HG03378 (cell line): ENCODE measurements around the gene SSH2.
A peak's percentile ranks its signal among the peaks of the same experiment; 100 is the strongest.
"Not testable (repeated sequence)": the region's sequence is repeated elsewhere in the genome, so short reads cannot be mapped to it uniquely, and the experiment has no call there.

Experiments
- ATAC-seq: cut with Tn5 transposase; IDR thresholded peaks from one replicate; pipeline ENCODE4 v1.9.1; 2021; ENCODE audit warnings: mild to moderate bottlenecking, moderate library complexity; ENCODE audit not compliant: unreplicated experiment

SSH2 gene

GRCh38 chr17:29929533-29930408 lies at the start of gene SSH2:
Gene SSH2, minus strand, starts transcription at chr17:29930228. Its CDS starts 228 bp downstream, at chr17:29930000.
- ATAC-seq: no peak

- no peak for ATAC-seq
These were observed 47.8 kb upstream of the SSH2 start for GRCh38 chr17:29977836-29978235.

- no peak for ATAC-seq
These were observed 43.0 kb upstream of the SSH2 start for GRCh38 chr17:29973005-29973404.

- ATAC-seq: no peak
These were observed 42.2 kb upstream of the SSH2 start for GRCh38 chr17:29972277-29972676.

GRCh38 chr17:29968271-29968670 lies 38.2 kb upstream of the SSH2 start:
- ATAC-seq: no peak

- ATAC-seq: no peak
These were observed 32.6 kb upstream of the SSH2 start for GRCh38 chr17:29962656-29963055.

- no peak for ATAC-seq
These were observed 29.8 kb upstream of the SSH2 start for GRCh38 chr17:29959658-29960337.

- no peak for ATAC-seq
These were observed 29.1 kb upstream of the SSH2 start for GRCh38 chr17:29958947-29959657.

- ATAC-seq: not testable (repeated sequence)
These were observed 27.5 kb upstream of the SSH2 start for GRCh38 chr17:29957488-29957887.

GRCh38 chr17:29956225-29956624 lies 26.2 kb upstream of the SSH2 start:
- ATAC-seq: no peak

- no peak for ATAC-seq
These were observed 24.4 kb upstream of the SSH2 start for GRCh38 chr17:29954405-29954804.

GRCh38 chr17:29949696-29950095 lies 19.7 kb upstream of the SSH2 start:
- no peak for ATAC-seq

GRCh38 chr17:29948448-29949215 lies 18.6 kb upstream of the SSH2 start:
- ATAC-seq: no peak

GRCh38 chr17:29945281-29945680 lies 15.3 kb upstream of the SSH2 start:
- no peak for ATAC-seq

- no peak for ATAC-seq
These were observed 11.3 kb upstream of the SSH2 start, which contains the start of gene EFCAB5 for GRCh38 chr17:29941334-29941733. Gene EFCAB5, plus strand, starts transcription at chr17:29941634. Its CDS starts 163 bp downstream, at chr17:29941797.

GRCh38 chr17:29936724-29937123 lies 6.7 kb upstream of the SSH2 start:
- no peak for ATAC-seq

- not testable (repeated sequence) for ATAC-seq
These were observed 5.9 kb upstream of the SSH2 start for GRCh38 chr17:29935909-29936308.

- no peak for ATAC-seq
These were observed 3.4 kb upstream of the SSH2 start for GRCh38 chr17:29933379-29933778.

- ATAC-seq: peak; percentile 82
These were observed 1.4 kb upstream of the SSH2 start for GRCh38 chr17:29931231-29931932.

GRCh38 chr17:29930409-29931010 lies 482 bp upstream of the SSH2 start:
- ATAC-seq: no peak
